Thoracic aorta (tissue), 2 donors: Measurements from ENCODE around the gene ARPC2. TPM values are rescaled to one million over a fixed set of nuclear protein-coding genes. Genes with fewer than 3 reads are reported as not detected.

Source experiments
- ATAC-seq: fragments of 150-250 bp; one replicate; pipeline ENCODE4 v1.8.0; 2017; ENCODE audit warnings: low read depth; ENCODE audit not compliant: insufficient number of reproducible peaks, low FRiP score
- DNase-seq: peaks from one replicate; pipeline ENCODE4 v3.0.0-alpha.2; 2020; ENCODE audit warnings: low spot score
- H3K27ac ChIP-seq, 2 donors: fragments of 200-600 bp; sonication (generic); 1 replicate in 1 of 2; 2 replicates in 1 of 2; pipeline ENCODE4 v1.5.1; 2016; ENCODE audit warnings: mild to moderate bottlenecking in 2 of 2, moderate library complexity in 2 of 2
- H3K27me3 ChIP-seq: fragments of 200-600 bp; sonication (generic); replicated peaks from 2 replicates; pipeline ENCODE4 v1.6.0; 2016; ENCODE audit warnings: mild to moderate bottlenecking; ENCODE audit not compliant: insufficient read depth
- H3K36me3 ChIP-seq: fragments of 200-600 bp; sonication (generic); one replicate; pipeline ENCODE4 v1.5.1; 2016
- H3K4me1 ChIP-seq, 2 donors: fragments of 200-600 bp; sonication (generic); 1 replicate in 1 of 2; 2 replicates in 1 of 2; pipeline versions ENCODE4 v1.5.1 to v1.6.0; 2016; ENCODE audit warnings: low read depth in 2 of 2, mild to moderate bottlenecking in 1 of 2; ENCODE audit not compliant: control insufficient read depth in 1 of 2
- H3K4me3 ChIP-seq: fragments of 200-600 bp; sonication (generic); 2 replicates; pipeline ENCODE4 v1.5.1; 2016; ENCODE audit warnings: mild to moderate bottlenecking
- H3K9me3 ChIP-seq: fragments of 200-600 bp; sonication (generic); 2 replicates; pipeline ENCODE4 v1.5.1; 2016
- CTCF ChIP-seq: fragments of 200-600 bp; sonication (generic); IDR thresholded peaks from one replicate; pipeline ENCODE4 v1.5.1; 2019; ENCODE audit warnings: antibody characterized with exemption
- total RNA-seq, 2 donors: library from RNA; depleted of rRNA; stranded (reverse); fragments of >200 nt; gene quantifications; one replicate each; pipeline versions ENCODE4 v1.1.0 to v1.2.3, GENCODE V29; 2016

Gene ARPC2
- total RNA-seq, 2 donors from 2014 or later: 378 to 469 TPM

DNA sequence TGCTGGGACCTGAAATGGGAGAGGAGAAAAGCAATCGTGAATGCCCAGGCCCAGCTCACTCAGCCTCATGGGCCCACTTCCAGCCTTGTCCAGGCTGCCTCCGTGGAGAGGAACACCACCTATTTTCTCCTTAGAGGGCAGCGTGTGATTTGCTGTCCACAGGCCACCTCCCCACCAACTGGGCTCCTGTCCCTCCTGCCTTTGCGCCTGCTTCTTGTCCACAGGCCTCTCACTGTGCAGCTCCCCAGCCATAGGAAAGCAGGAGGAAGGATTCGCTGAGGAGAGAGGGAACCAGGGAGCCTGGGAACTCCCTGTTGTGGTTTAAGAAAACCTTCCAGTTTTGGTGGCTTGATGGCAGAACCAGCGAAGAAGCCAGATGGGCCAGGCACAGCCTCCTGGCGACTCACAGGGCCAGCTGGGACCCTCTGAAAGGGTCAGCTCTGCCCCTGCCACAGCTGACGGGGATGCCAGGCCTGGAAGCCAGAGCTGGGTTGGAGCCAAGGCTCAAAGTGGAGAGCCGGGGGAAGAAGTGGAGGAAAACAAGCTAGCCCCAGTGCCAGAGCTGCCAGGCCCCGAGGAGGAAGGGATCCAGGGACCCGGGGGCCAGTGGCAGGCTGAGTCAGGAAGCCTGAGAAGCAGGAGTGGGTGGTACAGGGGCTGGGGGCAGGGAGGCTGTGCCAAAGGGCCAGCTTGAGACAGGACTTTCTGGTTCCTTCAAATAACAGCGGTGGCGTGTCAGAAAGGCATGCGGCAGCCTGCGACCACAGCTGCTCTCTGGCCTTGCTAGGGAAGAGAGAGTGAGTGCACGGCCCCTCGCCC is 65.4 kb downstream of the ARPC2 start:
- Histone ChIP-seq H3K4me3 (peak overlapping the region; percentile 54), H3K27me3 (no peaks in the 10 kb centered on the region), H3K36me3 (peaks cover 44% of the 10 kb centered on the region), H3K9me3 (no peaks in the 10 kb centered on the region), H3K4me1 (peaks cover 52 to 72% of the 10 kb centered on the region in 2 donors), H3K27ac (peak overlapping the region; percentile 98 to 99)
- ATAC-seq (peak; percentile 6), DNase-seq (peak; percentile 49)
- TF ChIP-seq CTCF: no peak

- peak overlapping the region; percentile 98 to 99 for H3K27ac ChIP-seq
- H3K4me3 ChIP-seq: peak overlapping the region; percentile 67
- ATAC-seq (no peak), DNase-seq (no peak)
- peaks cover 68 to 91% of the 10 kb centered on the region in 2 donors for H3K4me1 ChIP-seq
- no peak for TF ChIP-seq CTCF
- H3K27me3 ChIP-seq: no peaks in the 10 kb centered on the region
- peaks cover 26% of the 10 kb centered on the region for H3K36me3 ChIP-seq
- H3K9me3 ChIP-seq: no peaks in the 10 kb centered on the region
Measured at GRCh38 chr2:218284106-218284811, 67.3 kb downstream of the ARPC2 start.

GRCh38 chr2:218285604-218286003 is 68.6 kb downstream of the ARPC2 start:
- peaks cover 12% of the 10 kb centered on the region for H3K36me3 ChIP-seq
- H3K27me3 ChIP-seq: no peaks in the 10 kb centered on the region
- TF ChIP-seq CTCF: no peak
- DNase-seq (peak; percentile 69), ATAC-seq (peak; percentile 18)
- H3K9me3 ChIP-seq: no peaks in the 10 kb centered on the region
- peak overlapping the region; percentile 63 for H3K4me3 ChIP-seq
- H3K4me1 ChIP-seq: peaks cover 79 to 94% of the 10 kb centered on the region in 2 donors
- H3K27ac ChIP-seq: peak overlapping the region; percentile 98 to 99

DNA sequence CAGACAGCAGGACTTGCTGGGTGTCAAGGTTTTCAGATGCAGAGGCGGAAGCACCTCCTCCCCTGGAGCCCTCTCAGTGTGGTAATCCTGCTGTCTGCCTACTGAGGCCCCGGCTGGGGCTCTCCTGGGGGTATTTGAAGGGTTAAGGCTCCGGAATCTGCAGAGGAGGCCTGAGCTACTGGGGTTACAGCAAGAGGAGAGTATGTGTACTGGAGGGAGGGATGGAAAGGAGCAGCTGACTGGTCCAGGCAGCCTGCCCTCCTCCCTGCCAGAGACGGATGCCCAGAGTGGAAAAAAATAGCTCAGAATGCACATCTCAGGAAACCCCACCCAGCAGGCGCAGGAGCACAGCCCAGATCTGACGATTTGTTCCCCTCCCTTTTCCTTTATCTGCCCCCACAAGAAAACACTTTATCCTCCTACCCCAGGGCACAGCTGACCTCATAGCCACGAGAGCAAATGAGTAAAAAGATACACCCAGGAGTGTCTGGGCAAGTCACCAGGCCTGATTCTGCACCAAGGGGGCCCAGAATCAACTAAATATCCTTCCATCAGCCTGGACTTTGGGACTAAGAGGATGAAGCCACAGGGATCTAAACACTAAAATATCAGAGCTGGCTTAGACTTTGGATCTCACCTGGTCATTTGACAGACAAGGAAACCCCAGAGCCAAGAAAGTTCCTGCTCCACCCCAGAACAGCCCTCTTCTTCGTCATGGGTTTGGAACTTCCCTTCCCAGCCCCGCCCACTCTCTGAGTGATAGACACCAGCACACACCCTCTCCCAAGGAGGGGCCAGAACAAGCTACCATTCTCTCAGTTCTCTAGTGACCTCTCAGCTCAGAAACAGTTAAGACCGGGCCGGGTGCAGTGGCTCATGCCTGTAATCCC is 69.8 kb downstream of the ARPC2 start:
- no peak for TF ChIP-seq CTCF
- H3K27ac ChIP-seq: peak overlapping the region; percentile 98 to 99
- peaks cover 71 to 90% of the 10 kb centered on the region in 2 donors for H3K4me1 ChIP-seq
- peak; percentile 77 for ATAC-seq
- peak overlapping the region; percentile 63 for H3K4me3 ChIP-seq
- peak; percentile 93 for DNase-seq
- peaks cover under 1% of the 10 kb centered on the region for H3K36me3 ChIP-seq
- H3K9me3 ChIP-seq: no peaks in the 10 kb centered on the region
- no peaks in the 10 kb centered on the region for H3K27me3 ChIP-seq
